NCI-H460 (cell line): Measurements from ENCODE around the gene SEMA4D. TPM values are rescaled to one million over a fixed set of nuclear protein-coding genes. Genes with fewer than 3 reads are reported as not detected.
"Not testable (repeated sequence)": the region's sequence is repeated elsewhere in the genome, so short reads cannot be mapped to it uniquely, and the experiment has no call there.

Source experiments
- DNase-seq: peaks from one replicate; pipeline ENCODE4 v3.0.0-alpha.2; 2016; ENCODE audit warnings: low read depth; ENCODE audit errors: extremely low read depth
- total RNA-seq: library from RNA; depleted of rRNA; stranded (reverse); fragments of >200 nt; shearing (Covaris generic); gene quantifications from 2 replicates; pipeline ENCODE4 v1.2.3, GENCODE V29; 2014

Gene SEMA4D
- total RNA-seq, 1 experiment from 2014 or later: 2.3 TPM

GRCh38 chr9:89483592-89484474 is 14.1 kb downstream of the SEMA4D start:
- DNase-seq: no peak

GRCh38 chr9:89482901-89483361 is 15.0 kb downstream of the SEMA4D start:
- no peak for DNase-seq

DNA sequence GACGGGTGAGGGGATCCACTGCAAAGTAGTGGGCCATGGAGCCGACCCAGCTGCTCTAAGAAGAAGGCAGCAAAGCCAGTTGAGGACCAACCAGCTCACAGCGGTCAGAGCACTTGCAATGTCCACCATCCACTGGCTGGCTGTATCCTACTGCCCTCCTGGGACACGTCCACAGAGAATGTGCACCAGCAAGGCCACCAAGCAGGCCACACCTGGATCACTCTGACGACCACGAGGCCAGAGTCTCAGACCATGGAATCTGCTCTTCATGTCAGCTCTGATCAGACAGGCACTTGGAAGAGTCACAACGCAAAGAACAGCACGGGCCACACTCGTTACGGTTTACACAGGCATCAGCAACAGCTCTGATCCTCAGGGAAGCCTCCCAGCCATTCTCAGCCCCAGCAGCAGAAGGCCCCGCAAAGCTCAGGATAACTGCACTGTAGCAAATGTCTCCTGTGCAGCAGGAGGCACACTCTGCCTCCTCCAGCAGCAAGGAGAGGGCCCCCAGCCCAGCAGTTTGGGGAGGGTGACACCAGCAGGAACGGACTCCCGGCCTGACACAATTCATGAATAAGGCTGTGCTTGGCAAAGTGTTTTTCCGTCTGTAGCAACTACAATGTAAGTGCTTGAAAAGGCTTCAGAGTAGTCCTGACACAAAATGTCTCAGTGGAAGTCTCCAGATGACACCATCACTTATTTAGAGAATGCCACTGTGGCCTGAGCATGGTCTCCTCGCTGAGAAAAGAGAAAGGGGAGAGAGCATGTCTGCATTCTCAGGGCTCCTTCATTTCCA is 15.7 kb downstream of the SEMA4D start:
- DNase-seq: no peak

DNA sequence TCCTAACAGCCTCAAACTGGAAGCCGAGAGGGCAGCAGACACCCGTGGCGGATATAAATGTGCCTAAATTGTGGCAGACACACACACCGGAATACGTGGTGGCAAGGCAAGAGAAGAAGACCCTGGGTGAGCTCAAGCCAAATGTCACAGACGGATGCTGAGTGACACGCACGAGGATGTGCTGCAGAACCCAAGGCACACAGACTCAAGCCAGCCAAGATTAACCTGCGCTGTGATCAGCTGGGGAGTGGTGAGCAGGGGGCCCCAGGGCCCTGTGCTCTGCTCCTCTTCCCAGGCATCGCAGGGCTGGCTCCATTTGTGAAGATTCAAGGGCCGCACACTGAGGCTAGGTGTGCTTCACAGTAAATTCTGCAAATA is 16.4 kb downstream of the SEMA4D start:
- DNase-seq: no peak

DNA sequence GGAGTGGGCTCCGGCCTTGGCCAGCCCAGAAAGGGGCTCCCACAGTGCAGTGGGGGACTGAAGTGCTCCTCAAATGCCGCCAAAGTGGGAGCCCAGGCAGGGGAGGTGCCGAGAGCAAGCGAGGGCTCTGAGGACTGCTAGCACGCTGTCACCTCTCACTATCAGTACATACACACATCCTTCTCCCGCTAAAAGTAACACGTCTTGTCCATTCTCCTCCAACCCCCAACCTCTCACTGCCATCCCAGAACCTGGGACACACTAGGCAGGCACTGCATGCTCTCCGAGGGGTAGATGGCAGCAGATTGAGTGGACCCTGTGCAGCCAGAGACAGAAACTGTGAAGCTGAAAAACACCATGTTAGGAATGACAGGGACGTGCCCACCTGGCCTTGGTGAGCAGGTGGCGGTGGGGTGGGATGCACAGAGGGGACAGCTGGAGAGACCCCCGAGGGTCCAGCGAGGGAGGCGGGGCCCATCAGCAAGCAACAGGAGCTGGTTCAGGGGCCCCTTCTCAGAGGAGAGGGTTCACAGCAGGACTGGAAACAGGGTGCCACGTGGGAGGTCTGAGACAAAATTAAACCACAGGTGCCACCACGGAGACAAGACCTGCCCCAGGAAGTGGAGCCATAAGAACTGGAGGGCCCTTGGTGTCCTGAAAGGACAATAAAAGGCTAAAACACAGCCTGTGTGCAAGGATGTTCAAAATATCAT is 16.9 kb downstream of the SEMA4D start:
- DNase-seq: no peak

DNA sequence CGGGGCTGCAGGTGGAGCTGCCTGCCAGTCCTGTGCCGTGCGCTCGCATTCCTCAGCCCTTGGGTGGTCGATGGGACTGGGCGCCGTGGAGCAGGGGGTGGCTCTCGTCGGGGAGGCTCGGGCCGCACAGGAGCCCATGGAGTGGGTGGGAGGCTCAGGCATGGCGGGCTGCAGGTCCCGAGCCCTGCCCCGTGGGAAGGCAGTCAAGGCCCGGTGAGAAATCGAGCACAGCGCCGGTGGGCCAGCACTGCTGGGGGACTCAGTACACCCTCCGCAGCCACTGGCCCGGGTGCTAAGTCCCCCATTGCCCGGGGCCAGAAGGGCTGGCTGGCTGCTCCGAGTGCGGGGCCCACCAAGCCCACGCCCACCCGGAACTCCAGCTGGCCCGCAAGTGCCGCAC is 17.5 kb downstream of the SEMA4D start:
- not testable (repeated sequence) for DNase-seq

GRCh38 chr9:89479669-89480011 is 18.3 kb downstream of the SEMA4D start:
- not testable (repeated sequence) for DNase-seq

- no peak for DNase-seq
Measured at GRCh38 chr9:89478821-89479668, 18.9 kb downstream of the SEMA4D start.

- DNase-seq: no peak
Measured at GRCh38 chr9:89477811-89478630, 19.9 kb downstream of the SEMA4D start.

DNA sequence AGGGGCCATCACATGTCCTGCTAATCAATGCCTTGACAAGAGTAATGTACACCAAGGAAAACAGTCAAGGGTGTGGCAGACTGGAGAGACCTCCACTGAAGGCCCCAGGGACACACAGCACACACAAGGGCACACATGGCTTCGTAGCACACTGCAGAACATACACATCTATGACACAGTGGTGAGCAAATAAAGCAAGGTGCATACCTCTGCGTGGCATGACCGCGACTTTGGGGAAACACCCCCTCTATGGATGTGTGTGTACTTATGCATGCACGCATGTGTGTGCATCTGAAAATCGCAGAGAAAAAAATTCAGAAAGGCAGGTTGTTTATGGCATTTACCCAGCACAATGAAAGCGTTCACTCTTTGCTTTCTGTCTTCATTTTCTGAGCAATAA is 20.5 kb downstream of the SEMA4D start:
- no peak for DNase-seq

- no peak for DNase-seq
Measured at GRCh38 chr9:89476546-89476945, 21.4 kb downstream of the SEMA4D start.

GRCh38 chr9:89475891-89476440 is 21.9 kb downstream of the SEMA4D start:
- no peak for DNase-seq

- DNase-seq: no peak
Measured at GRCh38 chr9:89474939-89475338, 23.0 kb downstream of the SEMA4D start.

DNA sequence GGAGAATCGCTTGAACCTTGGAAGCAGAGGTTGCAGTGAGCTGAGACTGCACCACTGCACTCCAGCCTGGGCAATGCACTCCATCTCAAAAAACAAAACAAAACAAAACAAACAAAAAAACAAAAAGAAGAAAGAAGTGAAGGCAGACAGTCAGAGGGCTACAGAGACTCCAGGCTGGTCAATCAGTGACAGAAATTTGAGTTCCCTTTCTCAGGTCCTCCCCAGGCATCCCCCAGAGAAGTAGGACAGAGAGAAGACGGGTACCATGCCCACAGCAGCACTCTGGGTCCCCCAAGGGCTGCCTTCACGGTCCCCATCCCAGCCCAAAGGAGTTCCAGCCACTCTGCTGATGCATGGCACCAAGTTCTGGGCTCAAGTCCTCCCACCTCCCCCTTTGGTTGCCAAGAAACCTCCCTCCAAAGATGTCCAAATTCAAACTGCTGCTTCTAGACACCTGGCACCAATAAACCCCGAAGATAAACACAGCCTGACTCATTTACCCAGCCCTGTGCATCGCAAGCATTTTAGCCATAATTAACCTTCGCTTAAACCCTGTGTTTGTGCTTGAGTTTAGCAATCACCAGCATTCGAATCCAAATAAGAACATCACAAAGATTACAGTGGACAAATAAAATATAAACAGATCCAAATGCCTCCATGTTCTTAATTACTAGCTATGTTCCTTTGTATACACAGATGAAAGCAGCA is 24.0 kb downstream of the SEMA4D start:
- DNase-seq: no peak

GRCh38 chr9:89471796-89472320 is 26.1 kb downstream of the SEMA4D start:
- DNase-seq: not testable (repeated sequence)

DNA sequence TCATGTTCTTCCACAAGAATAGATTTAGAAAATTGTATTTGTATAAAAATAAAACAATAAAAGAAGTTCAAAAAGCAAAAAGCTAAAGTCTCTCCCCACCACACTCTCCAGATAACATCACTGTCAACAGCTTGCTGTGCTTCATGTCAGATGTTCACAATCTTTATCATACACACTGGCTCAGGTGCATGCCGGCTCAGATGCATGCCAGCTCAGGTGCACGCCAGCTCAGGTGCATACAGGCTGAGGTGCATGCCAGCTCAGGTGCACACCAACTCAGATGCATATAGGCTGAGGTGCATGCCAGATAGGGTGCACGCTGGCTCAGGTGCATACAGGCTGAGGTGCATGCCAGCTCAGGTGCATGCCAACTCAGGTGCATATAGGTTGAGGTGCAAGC is 26.5 kb downstream of the SEMA4D start:
- no peak for DNase-seq

- no peak for DNase-seq
Measured at GRCh38 chr9:89470224-89470839, 27.6 kb downstream of the SEMA4D start.

- DNase-seq: no peak
Measured at GRCh38 chr9:89469003-89469402, 28.9 kb downstream of the SEMA4D start.
